Esophagus muscularis mucosa (tissue), 4 donors: ENCODE data around the gene BMAL1. TPM values are rescaled to one million over a fixed set of nuclear protein-coding genes. Genes with fewer than 3 reads are reported as not detected.

Source experiments
- DNase-seq: peaks from one replicate; pipeline ENCODE4 v3.0.0-alpha.2; 2017; ENCODE audit errors: extremely low spot score
- H3K27ac ChIP-seq, 4 donors: fragments of 200-600 bp; sonication (generic); replicated peaks in 1 of 4; 1 replicate in 3 of 4; 2 replicates in 1 of 4; pipeline ENCODE4 v1.5.1; 2016 to 2019; ENCODE audit warnings: mild to moderate bottlenecking in 1 of 4
- H3K27me3 ChIP-seq, 4 donors: fragments of 200-600 bp; sonication (generic); one replicate each; pipeline versions ENCODE4 v1.5.1 to v1.6.0; 2016 to 2019
- H3K36me3 ChIP-seq, 4 donors: fragments of 200-600 bp; sonication (generic); one replicate each; pipeline ENCODE4 v1.5.1; 2016 to 2019
- H3K4me1 ChIP-seq, 4 donors: fragments of 200-600 bp; sonication (generic); one replicate each; pipeline ENCODE4 v1.5.1; 2016 to 2019
- H3K4me3 ChIP-seq, 4 donors: fragments of 200-600 bp; sonication (generic); 1 replicate in 2 of 4; 2 replicates in 2 of 4; pipeline ENCODE4 v1.5.1; 2016 to 2019; ENCODE audit warnings: mild to moderate bottlenecking in 4 of 4, moderate library complexity in 1 of 4
- H3K9me3 ChIP-seq, 4 donors: fragments of 200-600 bp; sonication (generic); 1 replicate in 3 of 4; 2 replicates in 1 of 4; pipeline ENCODE4 v1.5.1; 2016 to 2019
- EP300 ChIP-seq: sonication (generic); formaldehyde crosslinking; IDR thresholded peaks from one replicate; pipeline ENCODE4 v1.6.1; 2017; ENCODE audit warnings: antibody characterized with exemption
- POLR2A ChIP-seq: fragments of 450-650 bp; IDR thresholded peaks from one replicate; pipeline ENCODE4 v1.6.1; 2017; ENCODE audit warnings: antibody characterized with exemption, moderate library complexity, mild to moderate bottlenecking, low read depth
- POLR2AphosphoS5 ChIP-seq, 2 donors: sonication (generic); formaldehyde crosslinking; IDR thresholded peaks; one replicate each; pipeline ENCODE4 v1.6.1; 2017; ENCODE audit warnings: antibody characterized with exemption in 2 of 2
- WGBS: methylation state at CpG from one replicate; pipeline ENCODE4 v1.1.5; 2018; 5-methylcytosine and 5-hydroxymethylcytosine counted together
- intact Hi-C: fragments of 100-400 bp; cut with DNase I; formaldehyde crosslinking; loops from one replicate; pipeline ENCODE4 v1.15.1; 2023
- total RNA-seq, 4 donors: library from RNA; depleted of rRNA; stranded (reverse); fragments of >200 nt; gene quantifications; one replicate each; pipeline versions ENCODE4 v1.1.0 to v1.2.1, GENCODE V29; 2016
- TF ChIP-seq, protein P1 (sequence below), 3 experiments: fragments of 200-600 bp in 2 of 3; fragments of 450-650 bp in 1 of 3; sonication (generic) in 2 of 3; IDR thresholded peaks; one replicate each; pipeline ENCODE4 v1.5.1; 2017 to 2019; ENCODE audit warnings: antibody characterized with exemption in 3 of 3, mild to moderate bottlenecking in 2 of 3, moderate library complexity in 1 of 3

The BMAL1 gene
- total RNA-seq, 4 donors from 2014 or later = 31.1 to 36.4 (median 33.9) TPM

DNA sequence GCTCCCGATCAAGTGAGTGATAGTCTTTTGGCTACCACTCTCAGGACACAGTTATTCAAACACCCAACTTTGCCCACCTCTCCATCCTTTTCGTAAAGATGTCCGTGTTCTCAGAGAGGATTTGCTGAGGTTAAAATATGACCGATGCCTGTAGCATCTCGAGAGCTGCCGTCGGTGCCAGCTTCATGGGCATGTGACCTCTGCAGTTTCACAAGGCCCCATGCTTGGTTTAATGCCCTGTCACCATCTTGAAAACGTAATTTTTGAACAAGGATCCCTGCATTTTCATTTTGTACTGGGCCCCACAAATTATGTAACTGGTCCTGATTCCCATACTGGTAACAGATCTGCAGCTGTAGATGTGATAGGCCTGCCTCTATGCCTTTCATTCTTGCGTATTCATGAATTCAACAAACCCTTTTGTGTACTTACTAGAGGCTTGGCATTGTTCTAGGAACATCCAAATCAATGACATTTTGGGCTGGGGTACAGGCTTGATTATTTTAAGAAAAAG is 85.1 kb downstream of the BMAL1 start:
- intact Hi-C loops = no loop called here
- H3K4me3 ChIP-seq = no peak overlapping the region
- H3K36me3 ChIP-seq = peaks cover 41 to 100% (median 81%) of the 10 kb centered on the region in 4 donors
- no peak for TF ChIP-seq POLR2AphosphoS5 (IDR thresholded peaks at IDR 0.05)
- TF ChIP-seq EP300 = no peak
- no peak for TF ChIP-seq POLR2A
- TF ChIP-seq, protein P1, sequence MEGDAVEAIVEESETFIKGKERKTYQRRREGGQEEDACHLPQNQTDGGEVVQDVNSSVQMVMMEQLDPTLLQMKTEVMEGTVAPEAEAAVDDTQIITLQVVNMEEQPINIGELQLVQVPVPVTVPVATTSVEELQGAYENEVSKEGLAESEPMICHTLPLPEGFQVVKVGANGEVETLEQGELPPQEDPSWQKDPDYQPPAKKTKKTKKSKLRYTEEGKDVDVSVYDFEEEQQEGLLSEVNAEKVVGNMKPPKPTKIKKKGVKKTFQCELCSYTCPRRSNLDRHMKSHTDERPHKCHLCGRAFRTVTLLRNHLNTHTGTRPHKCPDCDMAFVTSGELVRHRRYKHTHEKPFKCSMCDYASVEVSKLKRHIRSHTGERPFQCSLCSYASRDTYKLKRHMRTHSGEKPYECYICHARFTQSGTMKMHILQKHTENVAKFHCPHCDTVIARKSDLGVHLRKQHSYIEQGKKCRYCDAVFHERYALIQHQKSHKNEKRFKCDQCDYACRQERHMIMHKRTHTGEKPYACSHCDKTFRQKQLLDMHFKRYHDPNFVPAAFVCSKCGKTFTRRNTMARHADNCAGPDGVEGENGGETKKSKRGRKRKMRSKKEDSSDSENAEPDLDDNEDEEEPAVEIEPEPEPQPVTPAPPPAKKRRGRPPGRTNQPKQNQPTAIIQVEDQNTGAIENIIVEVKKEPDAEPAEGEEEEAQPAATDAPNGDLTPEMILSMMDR (IDR thresholded peaks at IDR 0.05) = no peak
- no peaks in the 10 kb centered on the region for H3K4me1 ChIP-seq
- no peaks in the 10 kb centered on the region for H3K9me3 ChIP-seq
- no peak overlapping the region for H3K27ac ChIP-seq
- WGBS = 95% methylated on average over 9 of the region's 9 CpGs
- DNase-seq = no peak
- no peaks in the 10 kb centered on the region for H3K27me3 ChIP-seq

DNA sequence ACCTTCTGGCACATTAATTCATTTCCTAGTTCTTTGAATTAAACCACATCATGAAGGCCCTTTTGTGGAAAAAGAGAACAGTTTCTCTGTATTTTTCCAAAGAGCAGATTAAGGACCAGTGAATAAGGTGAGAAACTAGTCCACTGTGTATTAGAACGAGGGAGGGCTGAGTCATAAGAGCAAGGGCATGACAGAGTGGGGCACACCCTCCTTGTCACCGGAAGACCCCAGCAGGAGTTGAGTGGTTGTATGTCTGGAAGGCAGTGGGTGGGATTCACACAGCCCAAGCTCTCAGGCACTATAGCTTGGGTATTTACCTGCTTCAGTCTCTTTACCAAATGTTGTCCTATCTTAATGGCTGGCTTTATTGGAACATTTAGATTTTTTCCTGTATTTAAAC is 86.8 kb downstream of the BMAL1 start:
- intact Hi-C loops = no loop called here

DNA sequence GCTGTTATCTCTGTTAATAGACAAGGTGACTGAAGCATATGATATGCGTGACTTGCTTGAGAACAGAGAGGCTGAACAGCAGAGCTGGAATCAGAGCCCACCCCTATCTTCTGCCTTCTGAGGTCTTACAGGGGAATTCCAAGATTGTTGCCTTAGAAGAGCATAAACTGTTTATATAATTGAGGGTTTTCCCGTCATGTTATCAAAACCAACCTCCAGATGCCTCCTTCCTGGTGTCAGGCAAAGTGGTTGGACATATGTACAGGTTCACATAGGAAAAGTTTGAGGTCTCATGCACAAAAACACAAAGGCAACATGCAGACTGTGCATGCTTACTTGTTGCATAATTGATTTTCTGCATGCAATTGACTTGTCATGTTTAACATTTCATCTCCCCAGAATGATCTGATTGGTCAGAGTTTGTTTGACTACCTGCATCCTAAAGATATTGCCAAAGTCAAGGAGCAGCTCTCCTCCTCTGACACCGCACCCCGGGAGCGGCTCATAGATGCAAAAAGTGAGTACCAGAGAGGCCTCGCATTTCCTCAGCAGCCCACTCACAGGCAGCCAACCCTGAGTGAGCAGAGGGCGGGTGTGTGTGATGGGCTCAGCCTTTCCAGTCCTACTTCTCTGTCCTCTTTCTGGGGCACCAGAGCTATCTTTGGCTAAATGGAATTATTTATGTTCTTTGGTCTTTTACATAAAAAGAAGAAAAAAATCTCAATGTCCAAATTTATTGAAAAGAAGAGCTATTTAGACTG is 88.9 kb downstream of the BMAL1 start:
- WGBS = 92% methylated on average over 7 of the region's 7 CpGs
- no peaks in the 10 kb centered on the region for H3K4me1 ChIP-seq
- no peaks in the 10 kb centered on the region for H3K27me3 ChIP-seq
- peaks cover 56 to 100% (median 91%) of the 10 kb centered on the region in 4 donors for H3K36me3 ChIP-seq
- H3K4me3 ChIP-seq = no peak overlapping the region
- no peak overlapping the region for H3K27ac ChIP-seq
- no peak for DNase-seq
- no peaks in the 10 kb centered on the region for H3K9me3 ChIP-seq
- TF ChIP-seq POLR2A (no peak), POLR2AphosphoS5 (IDR thresholded peaks at IDR 0.05) (no peak), EP300 (no peak)
- TF ChIP-seq, protein P1 (IDR thresholded peaks at IDR 0.05) = no peak
- intact Hi-C loops = no loop called here

More for the DNA sequence above, 86.8 kb downstream of the BMAL1 start:
- WGBS = 85% methylated on average over 2 of the region's 2 CpGs
- no peak for TF ChIP-seq POLR2A
- no peak for TF ChIP-seq EP300
- TF ChIP-seq POLR2AphosphoS5 (IDR thresholded peaks at IDR 0.05) = no peak
- TF ChIP-seq, protein P1 (IDR thresholded peaks at IDR 0.05) = no peak
- Histone ChIP-seq H3K9me3 (no peaks in the 10 kb centered on the region), H3K4me3 (no peak overlapping the region), H3K4me1 (no peaks in the 10 kb centered on the region), H3K36me3 (peaks cover 50 to 100% (median 85%) of the 10 kb centered on the region in 4 donors), H3K27me3 (no peaks in the 10 kb centered on the region), H3K27ac (no peak overlapping the region)
- no peak for DNase-seq

DNA sequence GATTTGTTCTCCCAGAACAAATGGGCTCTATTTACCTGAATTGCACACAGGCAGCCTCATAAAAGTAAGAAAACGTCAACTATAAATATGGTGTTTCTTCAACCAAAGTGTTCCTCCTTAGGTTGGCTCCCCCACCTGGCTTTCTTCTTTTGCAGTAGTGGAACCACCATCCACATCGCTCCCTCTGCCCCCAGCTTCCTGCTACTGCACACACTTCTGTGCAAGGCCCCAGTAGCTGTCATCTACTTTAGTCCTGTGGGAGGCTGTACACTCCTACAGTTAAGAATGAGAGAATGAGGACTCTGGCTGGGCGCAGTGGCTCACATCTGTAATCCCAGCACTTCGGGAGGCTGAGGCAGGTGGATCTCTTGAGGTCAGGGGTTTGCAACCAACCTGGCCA is 89.5 kb downstream of the BMAL1 start:
- TF ChIP-seq POLR2A (no peak), POLR2AphosphoS5 (IDR thresholded peaks at IDR 0.05) (no peak), EP300 (no peak)
- TF ChIP-seq, protein P1 (IDR thresholded peaks at IDR 0.05) = no peak
- H3K9me3 ChIP-seq = no peaks in the 10 kb centered on the region
- 93% methylated on average over 4 of the region's 4 CpGs for WGBS
- no peaks in the 10 kb centered on the region for H3K4me1 ChIP-seq
- no peak overlapping the region for H3K4me3 ChIP-seq
- DNase-seq = no peak
- H3K36me3 ChIP-seq = peaks cover 57 to 100% (median 91%) of the 10 kb centered on the region in 4 donors
- intact Hi-C loops = no loop called here
- H3K27me3 ChIP-seq = no peaks in the 10 kb centered on the region
- no peak overlapping the region for H3K27ac ChIP-seq
